Neural cell (in vitro differentiated cells): Measurements from ENCODE around the gene PRRG3. TPM values are rescaled to one million over a fixed set of nuclear protein-coding genes. Genes with fewer than 3 reads are reported as not detected.
"Not testable (repeated sequence)": the region's sequence is repeated elsewhere in the genome, so short reads cannot be mapped to it uniquely, and the experiment has no call there.

Experiments
- H2AFZ ChIP-seq: fragments of 200-600, 300-800 bp; sonication (generic), shearing (Covaris generic); 2 replicates; pipeline ENCODE4 v1.6.0; 2014; ENCODE audit warnings: low read depth, mild to moderate bottlenecking, antibody characterized with exemption, low read length, moderate library complexity
- H3F3A ChIP-seq: fragments of 200-600 bp; shearing (Covaris generic); 2 replicates; pipeline ENCODE4 v1.6.1; 2016; ENCODE audit warnings: mild to moderate bottlenecking, moderate library complexity, mixed read lengths, antibody characterized with exemption, low read length; ENCODE audit not compliant: insufficient read depth, poor library complexity, severe bottlenecking
- H3K27ac ChIP-seq: fragments of 200-600, 300-800 bp; sonication (generic), shearing (Covaris generic); 2 replicates; pipeline ENCODE4 v1.5.1; 2014; ENCODE audit warnings: mild to moderate bottlenecking, low read length, moderate library complexity
- H3K27me3 ChIP-seq: fragments of 300-800, 200-600 bp; sonication (generic), shearing (Covaris generic); 2 replicates; pipeline ENCODE4 v1.6.0; 2014; ENCODE audit warnings: mild to moderate bottlenecking, low read depth, low read length, moderate library complexity; ENCODE audit not compliant: insufficient read depth
- H3K36me3 ChIP-seq: fragments of 300-800, 200-600 bp; sonication (generic), shearing (Covaris generic); 2 replicates; pipeline ENCODE4 v1.5.1; 2014; ENCODE audit warnings: mild to moderate bottlenecking, antibody characterized with exemption, low read length, moderate library complexity; ENCODE audit not compliant: insufficient read depth
- H3K4me2 ChIP-seq: fragments of 300-800, 200-600 bp; sonication (generic), shearing (Covaris generic); 2 replicates; pipeline ENCODE4 v1.6.0; 2014; ENCODE audit warnings: mild to moderate bottlenecking, low read length
- H3K4me3 ChIP-seq: fragments of 300-800, 200-600 bp; sonication (generic), shearing (Covaris generic); 2 replicates; pipeline ENCODE4 v1.5.1; 2014; ENCODE audit warnings: mild to moderate bottlenecking, low read length, moderate library complexity
- H3K79me2 ChIP-seq: fragments of 200-600 bp; shearing (Covaris generic); replicated peaks from 2 replicates; pipeline ENCODE4 v1.6.0; 2014; ENCODE audit warnings: mild to moderate bottlenecking, low read length, moderate library complexity; ENCODE audit not compliant: insufficient read depth
- H3K9ac ChIP-seq: fragments of 300-800, 200-600 bp; sonication (generic), shearing (Covaris generic); 2 replicates; pipeline ENCODE4 v1.6.1; 2016; ENCODE audit warnings: mild to moderate bottlenecking, low read length, mixed read lengths
- H3K9me2 ChIP-seq: fragments of 200-600 bp; shearing (Covaris generic); 2 replicates; pipeline ENCODE4 v1.6.1; 2016; ENCODE audit warnings: mild to moderate bottlenecking, low read length, mixed read lengths; ENCODE audit not compliant: insufficient read depth
- H3K9me3 ChIP-seq: fragments of 200-600, 300-800 bp; sonication (generic), shearing (Covaris generic); 2 replicates; pipeline ENCODE4 v1.6.1; 2016; ENCODE audit warnings: mild to moderate bottlenecking, mixed run types, low read length, moderate library complexity, mixed read lengths
- H4K20me1 ChIP-seq: fragments of 200-600 bp; shearing (Covaris generic); 2 replicates; pipeline ENCODE4 v1.6.1; 2016; ENCODE audit warnings: mild to moderate bottlenecking, mixed run types; ENCODE audit not compliant: insufficient read depth
- CTCF ChIP-seq: fragments of 450-650 bp; IDR thresholded peaks from 2 replicates; pipeline ENCODE4 v1.5.1; 2014; ENCODE audit warnings: antibody characterized with exemption, mild to moderate bottlenecking, moderate library complexity; ENCODE audit not compliant: poor library complexity, severe bottlenecking
- EP300 ChIP-seq: fragments of 450-650 bp; conservative IDR thresholded peaks from 2 replicates; pipeline ENCODE4 v1.6.1; 2014; ENCODE audit warnings: antibody characterized with exemption, mild to moderate bottlenecking, moderate library complexity; ENCODE audit not compliant: poor library complexity, severe bottlenecking
- EZH2 ChIP-seq: fragments of 200-600, 300-800 bp; shearing (Covaris generic), sonication (generic); IDR thresholded peaks from 2 replicates; pipeline ENCODE4 v1.6.1; 2014; ENCODE audit warnings: antibody characterized with exemption, low read length, borderline replicate concordance, mild to moderate bottlenecking; ENCODE audit not compliant: insufficient read depth, poor library complexity, severe bottlenecking
- MXI1 ChIP-seq: fragments of 450-650 bp; conservative IDR thresholded peaks from 2 replicates; pipeline ENCODE4 v1.6.1; 2014; ENCODE audit warnings: antibody characterized with exemption, mild to moderate bottlenecking; ENCODE audit not compliant: poor library complexity, severe bottlenecking
- POLR2AphosphoS5 ChIP-seq: IDR thresholded peaks from 2 replicates; pipeline ENCODE4 v1.6.1; 2012
- RAD21 ChIP-seq: fragments of 450-650 bp; conservative IDR thresholded peaks from 2 replicates; pipeline ENCODE4 v1.6.1; 2014; ENCODE audit warnings: antibody characterized with exemption, mild to moderate bottlenecking, moderate library complexity
- REST ChIP-seq: IDR thresholded peaks from 2 replicates; pipeline ENCODE4 v1.6.1; 2012; ENCODE audit warnings: borderline replicate concordance
- SMC3 ChIP-seq: fragments of 450-650 bp; conservative IDR thresholded peaks from 2 replicates; pipeline ENCODE4 v1.6.1; 2014; ENCODE audit warnings: antibody characterized with exemption, mild to moderate bottlenecking, moderate library complexity; ENCODE audit not compliant: poor library complexity
- TAF1 ChIP-seq: IDR thresholded peaks from 2 replicates; pipeline ENCODE4 v1.6.1; 2012; ENCODE audit warnings: low read depth
- polyA plus RNA-seq: library from polyadenylated mRNA; depleted of rRNA; stranded (reverse); fragments of >200 nt; gene quantifications from 2 replicates; pipeline ENCODE4 v1.2.3, GENCODE V29; 2014

PRRG3 gene
- polyA plus RNA-seq, 1 donor from 2014 or later, result not detected

GRCh38 chrX:151695583-151696340 is 504 bp downstream of the PRRG3 start:
- Histone ChIP-seq H3K9me3 (no peaks in the 10 kb centered on the region), H3F3A (no peaks in the 10 kb centered on the region), H3K9ac (no peak overlapping the region), H3K9me2 (no peaks in the 10 kb centered on the region), H2AFZ (no peak overlapping the region), H3K36me3 (no peaks in the 10 kb centered on the region), H3K27me3 (no peaks in the 10 kb centered on the region), H4K20me1 (no peaks in the 10 kb centered on the region), H3K27ac (peak overlapping the region; percentile 42), H3K4me3 (peak overlapping the region; percentile 38), H3K4me2 (no peak overlapping the region), H3K79me2 (no peaks in the 10 kb centered on the region)
- TF ChIP-seq MXI1 (peak; percentile 27), EP300 (peak; percentile 41), RAD21 (no peak)

GRCh38 chrX:151697082-151697481 is 1.8 kb downstream of the PRRG3 start:
- not testable (repeated sequence) for H4K20me1 ChIP-seq, H3K9ac ChIP-seq, H3K4me3 ChIP-seq, H3F3A ChIP-seq, H3K27ac ChIP-seq, H3K9me3 ChIP-seq, H2AFZ ChIP-seq, H3K79me2 ChIP-seq, H3K9me2 ChIP-seq, H3K27me3 ChIP-seq, H3K36me3 ChIP-seq, H3K4me2 ChIP-seq

GRCh38 chrX:151697522-151697921 is 2.3 kb downstream of the PRRG3 start:
- H3K9ac ChIP-seq, result no peak overlapping the region
- H3K79me2 ChIP-seq, result no peaks in the 10 kb centered on the region
- H3K4me2 ChIP-seq, result no peak overlapping the region
- TF ChIP-seq REST, result no peak
- H3K4me3 ChIP-seq, result no peak overlapping the region
- no peaks in the 10 kb centered on the region for H3F3A ChIP-seq
- H3K27ac ChIP-seq, result no peak overlapping the region
- no peak overlapping the region for H2AFZ ChIP-seq
- no peaks in the 10 kb centered on the region for H3K9me2 ChIP-seq
- H3K9me3 ChIP-seq, result no peaks in the 10 kb centered on the region
- no peaks in the 10 kb centered on the region for H4K20me1 ChIP-seq
- no peaks in the 10 kb centered on the region for H3K36me3 ChIP-seq
- no peaks in the 10 kb centered on the region for H3K27me3 ChIP-seq

GRCh38 chrX:151698485-151698884 is 3.2 kb downstream of the PRRG3 start:
- Histone ChIP-seq H3K36me3 (no peaks in the 10 kb centered on the region), H3K27me3 (no peaks in the 10 kb centered on the region), H3K9me3 (no peaks in the 10 kb centered on the region)

More at GRCh38 chrX:151698485-151698884, 3.2 kb downstream of the PRRG3 start:
- no peak overlapping the region for H3K27ac ChIP-seq
- no peak for TF ChIP-seq CTCF
- TF ChIP-seq SMC3, result no peak
- no peak for TF ChIP-seq TAF1
- TF ChIP-seq RAD21, result no peak
- no peak for TF ChIP-seq MXI1
- TF ChIP-seq EZH2, result no peak
- no peak for TF ChIP-seq POLR2AphosphoS5
- no peak for TF ChIP-seq REST
- TF ChIP-seq EP300, result no peak
- H3K4me2 ChIP-seq, result no peak overlapping the region
- H4K20me1 ChIP-seq, result no peaks in the 10 kb centered on the region
- H3K4me3 ChIP-seq, result no peak overlapping the region
- no peak overlapping the region for H3K9ac ChIP-seq
- no peaks in the 10 kb centered on the region for H3K79me2 ChIP-seq
- H2AFZ ChIP-seq, result no peak overlapping the region
- no peaks in the 10 kb centered on the region for H3K9me2 ChIP-seq
- no peaks in the 10 kb centered on the region for H3F3A ChIP-seq
